ENCODE results near the gene ARHGAP10.

The ARHGAP10 gene

GRCh38 chr4:147761218-147761883 lies 29.5 kb downstream of the ARHGAP10 start:
- DNase-seq (ENCODE audit: low read depth), result peak; percentile 76
- TF ChIP-seq, protein P1, sequence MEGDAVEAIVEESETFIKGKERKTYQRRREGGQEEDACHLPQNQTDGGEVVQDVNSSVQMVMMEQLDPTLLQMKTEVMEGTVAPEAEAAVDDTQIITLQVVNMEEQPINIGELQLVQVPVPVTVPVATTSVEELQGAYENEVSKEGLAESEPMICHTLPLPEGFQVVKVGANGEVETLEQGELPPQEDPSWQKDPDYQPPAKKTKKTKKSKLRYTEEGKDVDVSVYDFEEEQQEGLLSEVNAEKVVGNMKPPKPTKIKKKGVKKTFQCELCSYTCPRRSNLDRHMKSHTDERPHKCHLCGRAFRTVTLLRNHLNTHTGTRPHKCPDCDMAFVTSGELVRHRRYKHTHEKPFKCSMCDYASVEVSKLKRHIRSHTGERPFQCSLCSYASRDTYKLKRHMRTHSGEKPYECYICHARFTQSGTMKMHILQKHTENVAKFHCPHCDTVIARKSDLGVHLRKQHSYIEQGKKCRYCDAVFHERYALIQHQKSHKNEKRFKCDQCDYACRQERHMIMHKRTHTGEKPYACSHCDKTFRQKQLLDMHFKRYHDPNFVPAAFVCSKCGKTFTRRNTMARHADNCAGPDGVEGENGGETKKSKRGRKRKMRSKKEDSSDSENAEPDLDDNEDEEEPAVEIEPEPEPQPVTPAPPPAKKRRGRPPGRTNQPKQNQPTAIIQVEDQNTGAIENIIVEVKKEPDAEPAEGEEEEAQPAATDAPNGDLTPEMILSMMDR (IDR thresholded peaks at IDR 0.05; ENCODE audit: insufficient read depth, low read depth, low read length, missing control alignments), result no peak
- no peak overlapping the region for H3K4me3 ChIP-seq (ENCODE audit: low read depth, low read length)

DNA sequence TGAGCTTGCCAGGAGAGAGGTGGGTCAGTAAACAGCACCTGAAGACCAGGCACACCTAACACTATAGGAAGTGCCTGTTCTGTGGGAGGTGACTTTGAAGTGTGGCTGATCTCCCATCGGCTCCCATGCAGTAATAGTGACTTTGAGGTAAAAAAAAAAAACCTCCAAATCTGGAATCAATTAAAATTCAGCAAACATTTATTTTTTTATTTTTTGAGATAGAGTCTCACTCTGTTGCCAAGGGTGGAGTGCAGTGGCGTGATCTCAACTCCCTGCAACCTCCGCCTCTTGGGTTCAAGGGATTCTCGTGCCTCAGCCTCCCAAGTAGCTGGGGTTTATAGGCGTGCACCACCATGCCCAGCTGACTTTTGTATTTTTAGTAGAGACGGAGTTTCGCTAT lies 32.4 kb downstream of the ARHGAP10 start:
- DNase-seq (ENCODE audit: low read depth), result no peak
- TF ChIP-seq, protein P1 (IDR thresholded peaks at IDR 0.05; ENCODE audit: insufficient read depth, low read depth, low read length, missing control alignments), result no peak
- H3K4me3 ChIP-seq (ENCODE audit: low read depth, low read length), result no peak overlapping the region

DNA sequence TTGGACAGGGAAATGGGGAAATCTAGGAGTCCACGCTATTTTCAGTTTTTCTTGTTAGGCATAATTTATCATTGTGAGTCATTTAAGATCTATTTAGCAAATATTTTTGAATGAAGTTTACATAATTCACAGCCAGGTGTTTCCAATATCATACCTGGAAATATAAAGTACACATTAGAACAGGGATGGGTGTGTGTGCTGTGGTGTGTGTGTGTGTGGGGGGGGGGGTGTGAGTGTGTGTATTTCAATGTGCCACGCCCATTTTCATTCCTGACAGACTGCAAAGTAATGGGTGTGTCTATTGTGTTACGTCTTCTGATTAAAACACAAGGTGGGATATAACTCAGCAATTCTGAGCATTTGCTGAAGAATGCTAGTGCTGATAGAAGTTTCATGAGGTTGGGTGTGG lies 33.2 kb downstream of the ARHGAP10 start:
- TF ChIP-seq, protein P1 (IDR thresholded peaks at IDR 0.05; ENCODE audit: insufficient read depth, low read depth, low read length, missing control alignments), result no peak
- DNase-seq (ENCODE audit: low read depth), result no peak
- H3K4me3 ChIP-seq (ENCODE audit: low read depth, low read length), result no peak overlapping the region

GRCh38 chr4:147768113-147768512 lies 36.2 kb downstream of the ARHGAP10 start:
- TF ChIP-seq, protein P1 (IDR thresholded peaks at IDR 0.05; ENCODE audit: insufficient read depth, low read depth, low read length, missing control alignments), result no peak
- DNase-seq (ENCODE audit: low read depth), result no peak
- no peak overlapping the region for H3K4me3 ChIP-seq (ENCODE audit: low read depth, low read length)

GRCh38 chr4:147769386-147769785 lies 37.5 kb downstream of the ARHGAP10 start:
- DNase-seq (ENCODE audit: low read depth), result no peak
- TF ChIP-seq, protein P1 (IDR thresholded peaks at IDR 0.05; ENCODE audit: insufficient read depth, low read depth, low read length, missing control alignments), result no peak

GRCh38 chr4:147770831-147771230 lies 38.9 kb downstream of the ARHGAP10 start:
- TF ChIP-seq, protein P1 (IDR thresholded peaks at IDR 0.05; ENCODE audit: insufficient read depth, low read depth, low read length, missing control alignments), result no peak
- no peak overlapping the region for H3K4me3 ChIP-seq (ENCODE audit: low read depth, low read length)
- no peak for DNase-seq (ENCODE audit: low read depth)

More at GRCh38 chr4:147769386-147769785, 37.5 kb downstream of the ARHGAP10 start:
- H3K4me3 ChIP-seq (ENCODE audit: low read depth, low read length), result no peak overlapping the region

GRCh38 chr4:147772056-147772455 lies 40.2 kb downstream of the ARHGAP10 start:
- TF ChIP-seq, protein P1 (IDR thresholded peaks at IDR 0.05; ENCODE audit: insufficient read depth, low read depth, low read length, missing control alignments), result no peak
- H3K4me3 ChIP-seq (ENCODE audit: low read depth, low read length), result no peak overlapping the region
- no peak for DNase-seq (ENCODE audit: low read depth)

All from GM12865 (cell line).